NCI-H526 treated with DMSO at 0.1 percent for 48 hours (cell line): Measurements from ENCODE around the gene LPCAT2.

ENCODE experiments used
- DNase-seq: peaks from one replicate; lab custom pipeline; 2025; lab: John Stamatoyannopoulos, UW

Gene LPCAT2

DNA sequence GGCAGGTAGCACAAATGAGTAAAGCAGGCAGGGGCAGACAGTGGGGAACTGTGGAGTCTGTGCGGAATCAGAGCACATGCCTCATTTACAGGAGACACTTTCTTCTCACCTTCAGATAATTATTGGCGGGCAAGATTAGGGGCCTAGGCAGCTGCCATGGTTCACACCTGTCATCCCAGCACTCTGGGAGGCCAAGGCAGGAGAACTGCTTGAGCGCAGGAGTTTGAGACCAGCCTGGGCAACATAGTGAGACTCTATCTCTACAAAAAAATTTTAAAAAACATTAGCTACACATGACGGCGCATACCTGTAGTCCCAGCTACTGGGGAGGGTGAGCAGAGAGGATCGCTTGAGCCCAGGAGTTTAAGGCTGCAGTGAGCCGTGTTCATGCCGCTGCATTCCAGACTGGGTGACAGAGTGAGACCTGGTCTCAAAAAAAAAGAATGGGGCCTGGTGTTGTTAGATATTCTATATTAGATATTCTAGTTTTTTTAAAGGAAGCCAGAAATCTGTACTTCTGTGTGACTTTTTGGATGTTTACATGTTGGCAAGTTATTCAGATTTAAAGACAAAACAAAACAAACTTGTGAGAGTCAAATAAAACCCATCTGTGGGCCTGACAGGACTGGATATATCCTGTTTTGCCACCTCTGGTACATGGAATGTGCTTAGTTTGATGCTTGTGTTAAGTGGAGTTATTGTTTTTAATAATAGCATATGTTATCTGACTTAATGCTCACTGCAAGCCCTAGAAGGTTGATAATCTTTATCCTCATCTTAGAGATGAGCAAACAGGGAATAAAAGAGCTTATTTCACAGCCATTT lies 4.9 kb upstream of the LPCAT2 start:
- DNase-seq = no peak

DNA sequence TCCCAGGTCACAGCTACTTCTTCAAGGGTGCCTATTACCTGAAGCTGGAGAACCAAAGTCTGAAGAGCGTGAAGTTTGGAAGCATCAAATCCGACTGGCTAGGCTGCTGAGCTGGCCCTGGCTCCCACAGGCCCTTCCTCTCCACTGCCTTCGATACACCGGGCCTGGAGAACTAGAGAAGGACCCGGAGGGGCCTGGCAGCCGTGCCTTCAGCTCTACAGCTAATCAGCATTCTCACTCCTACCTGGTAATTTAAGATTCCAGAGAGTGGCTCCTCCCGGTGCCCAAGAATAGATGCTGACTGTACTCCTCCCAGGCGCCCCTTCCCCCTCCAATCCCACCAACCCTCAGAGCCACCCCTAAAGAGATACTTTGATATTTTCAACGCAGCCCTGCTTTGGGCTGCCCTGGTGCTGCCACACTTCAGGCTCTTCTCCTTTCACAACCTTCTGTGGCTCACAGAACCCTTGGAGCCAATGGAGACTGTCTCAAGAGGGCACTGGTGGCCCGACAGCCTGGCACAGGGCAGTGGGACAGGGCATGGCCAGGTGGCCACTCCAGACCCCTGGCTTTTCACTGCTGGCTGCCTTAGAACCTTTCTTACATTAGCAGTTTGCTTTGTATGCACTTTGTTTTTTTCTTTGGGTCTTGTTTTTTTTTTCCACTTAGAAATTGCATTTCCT lies 3.4 kb upstream of the LPCAT2 start:
- DNase-seq = no peak

DNA sequence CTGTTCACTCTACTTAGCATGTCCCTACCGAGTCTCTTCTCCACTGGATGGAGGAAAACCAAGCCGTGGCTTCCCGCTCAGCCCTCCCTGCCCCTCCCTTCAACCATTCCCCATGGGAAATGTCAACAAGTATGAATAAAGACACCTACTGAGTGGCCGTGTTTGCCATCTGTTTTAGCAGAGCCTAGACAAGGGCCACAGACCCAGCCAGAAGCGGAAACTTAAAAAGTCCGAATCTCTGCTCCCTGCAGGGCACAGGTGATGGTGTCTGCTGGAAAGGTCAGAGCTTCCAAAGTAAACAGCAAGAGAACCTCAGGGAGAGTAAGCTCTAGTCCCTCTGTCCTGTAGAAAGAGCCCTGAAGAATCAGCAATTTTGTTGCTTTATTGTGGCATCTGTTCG lies 2.8 kb upstream of the LPCAT2 start:
- no peak for DNase-seq

DNA sequence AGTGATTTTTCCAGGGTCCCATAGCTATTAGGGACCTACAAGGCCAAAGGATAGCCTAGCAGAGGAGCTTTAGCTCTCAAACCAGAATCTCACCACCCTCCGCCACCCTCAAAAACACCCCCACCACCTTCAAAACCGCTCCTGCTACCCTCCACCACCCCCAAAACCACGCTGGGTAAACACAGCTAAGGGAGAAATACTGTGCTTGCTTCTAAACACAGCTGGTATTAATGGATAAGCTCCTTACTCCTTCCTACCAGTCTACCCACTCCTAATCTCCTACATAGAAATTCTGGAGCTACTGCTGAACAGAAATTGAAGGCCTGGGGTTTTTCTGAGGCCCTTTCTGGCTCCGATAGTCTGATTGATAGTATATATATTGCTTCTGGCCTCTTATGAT lies 2.2 kb upstream of the LPCAT2 start:
- no peak for DNase-seq

DNA sequence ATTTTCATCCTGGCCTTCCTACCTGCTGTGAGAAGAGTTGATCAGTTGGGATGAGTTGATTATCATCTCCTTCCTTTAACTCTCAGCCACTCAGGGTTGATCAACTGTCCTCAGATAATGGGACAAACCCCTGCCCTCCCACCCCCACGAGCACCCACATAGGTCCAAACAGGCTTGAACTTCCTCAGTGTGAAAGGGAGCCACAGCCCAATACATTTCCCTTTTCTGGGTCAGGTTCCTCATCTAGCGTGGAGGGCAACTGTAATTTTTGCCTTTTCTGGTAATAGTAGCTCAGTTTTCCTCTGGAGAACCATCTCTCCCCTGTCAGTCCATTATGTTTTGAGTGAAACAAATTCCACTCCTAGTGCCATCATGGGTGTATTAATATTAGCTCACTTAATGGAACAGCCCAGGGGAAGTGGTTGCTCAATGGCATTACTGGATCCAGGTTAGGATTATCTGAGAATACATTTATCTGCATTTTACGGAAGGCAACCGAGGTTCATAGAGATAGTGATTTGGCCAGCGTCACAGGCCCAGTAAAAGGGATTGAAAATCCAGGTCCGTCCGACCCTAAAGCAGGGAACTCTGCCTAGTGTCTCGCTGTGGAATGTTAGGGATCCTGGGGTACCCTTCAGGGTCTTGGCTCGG lies 476 bp upstream of the LPCAT2 start:
- DNase-seq = no peak

DNA sequence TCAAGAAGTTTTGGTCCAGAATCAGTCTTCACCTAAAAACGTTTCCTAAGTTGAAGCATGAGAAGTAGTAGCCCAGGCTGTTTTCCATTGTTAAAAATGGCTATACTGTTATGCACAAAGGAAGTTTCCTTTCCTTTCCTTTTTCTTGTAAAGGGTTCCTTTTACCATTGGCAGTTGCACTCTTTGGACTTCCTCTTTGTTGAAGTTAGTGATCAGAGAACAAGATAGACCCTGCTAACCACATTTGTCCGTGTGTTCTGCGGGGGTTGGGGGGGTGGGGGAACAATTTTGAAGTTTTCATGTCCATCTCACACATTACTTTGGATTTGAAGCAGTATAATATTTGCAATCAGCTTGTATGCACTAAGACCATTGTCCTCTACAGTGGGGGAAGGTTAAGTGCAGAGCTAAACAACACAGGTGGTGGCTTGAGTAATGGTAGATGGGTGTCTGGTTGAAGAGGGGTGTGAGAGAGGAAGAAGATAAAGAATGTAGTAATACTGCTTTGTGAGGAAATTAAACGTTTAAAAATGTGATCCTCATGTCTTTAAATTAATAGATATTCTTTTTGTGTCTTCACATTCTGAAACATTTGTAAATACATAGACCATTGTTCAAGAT lies 1.4 kb downstream of the LPCAT2 start:
- DNase-seq = no peak

DNA sequence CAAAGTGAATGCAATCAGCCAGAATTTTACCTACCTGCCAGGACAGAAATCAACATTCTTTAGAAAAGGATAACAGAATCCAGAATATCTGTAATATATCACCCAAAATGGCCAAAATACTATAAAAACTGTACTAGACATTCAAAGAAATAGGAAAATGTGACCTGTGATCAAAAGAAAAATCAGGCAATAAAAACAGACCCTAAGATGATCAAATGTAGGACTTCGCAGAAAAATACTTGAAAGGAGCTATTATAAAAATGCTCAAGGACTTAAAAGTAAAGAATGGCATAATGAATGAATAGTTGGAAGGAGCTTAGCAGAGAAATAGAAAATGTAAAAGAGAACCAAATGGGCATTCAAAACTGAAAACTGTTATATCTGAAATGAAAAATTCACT lies 4.1 kb downstream of the LPCAT2 start:
- no peak for DNase-seq

DNA sequence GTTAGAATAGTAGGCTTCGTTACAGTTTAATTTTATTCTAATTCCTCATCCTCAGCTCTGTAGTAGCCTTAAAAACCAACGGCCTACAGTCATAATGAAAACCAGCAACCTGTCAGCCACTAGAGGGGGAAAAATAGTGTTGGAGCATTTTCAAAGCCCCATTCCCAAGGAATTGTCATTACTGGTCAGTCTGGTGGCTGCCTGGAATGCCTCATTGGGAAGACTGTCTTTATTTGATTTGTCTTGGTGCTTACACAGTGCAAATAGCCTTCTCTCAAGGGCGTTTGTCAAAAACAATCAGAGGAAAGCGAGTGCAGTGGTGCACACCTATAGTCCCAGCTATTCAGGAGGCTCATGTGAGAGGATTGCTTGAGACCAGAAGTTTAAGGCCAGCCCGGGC lies 4.7 kb downstream of the LPCAT2 start:
- DNase-seq = no peak

DNA sequence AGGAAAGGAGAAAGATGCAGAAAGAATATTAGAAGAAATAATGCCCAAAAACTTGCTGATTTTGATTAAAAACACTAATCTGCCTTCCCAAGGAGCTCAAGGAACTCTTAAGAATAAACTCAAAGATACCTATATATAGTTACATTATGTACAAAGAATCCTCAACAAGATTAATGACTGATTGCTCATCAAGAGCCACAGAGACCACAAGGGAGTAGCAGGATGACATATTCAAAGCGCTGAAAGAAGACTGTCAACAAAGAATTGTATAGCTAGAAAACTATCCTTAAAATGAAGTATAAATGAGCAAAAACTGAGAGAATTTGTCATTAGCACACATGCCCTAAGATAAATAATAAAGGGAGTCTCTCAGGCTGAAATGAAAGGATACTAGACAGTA lies 6.2 kb downstream of the LPCAT2 start:
- no peak for DNase-seq

DNA sequence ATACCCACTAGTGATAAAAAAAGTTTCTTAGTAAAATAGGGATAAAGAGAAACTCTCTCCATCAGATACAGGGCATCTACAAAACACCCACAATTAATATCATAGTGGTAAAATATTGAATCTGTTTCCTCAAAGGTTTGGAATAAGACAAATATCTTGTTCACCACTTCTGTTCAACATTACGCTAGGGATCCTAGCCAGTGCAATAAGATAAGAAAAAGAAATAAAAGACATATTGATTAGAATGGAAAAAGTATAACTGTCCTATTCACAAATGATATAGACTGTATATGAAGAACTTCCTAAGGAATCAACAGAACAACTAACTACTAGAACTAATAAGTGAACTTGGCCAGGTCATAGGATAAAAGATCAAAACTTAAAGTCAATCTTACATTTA lies 12.9 kb downstream of the LPCAT2 start:
- DNase-seq = no peak

DNA sequence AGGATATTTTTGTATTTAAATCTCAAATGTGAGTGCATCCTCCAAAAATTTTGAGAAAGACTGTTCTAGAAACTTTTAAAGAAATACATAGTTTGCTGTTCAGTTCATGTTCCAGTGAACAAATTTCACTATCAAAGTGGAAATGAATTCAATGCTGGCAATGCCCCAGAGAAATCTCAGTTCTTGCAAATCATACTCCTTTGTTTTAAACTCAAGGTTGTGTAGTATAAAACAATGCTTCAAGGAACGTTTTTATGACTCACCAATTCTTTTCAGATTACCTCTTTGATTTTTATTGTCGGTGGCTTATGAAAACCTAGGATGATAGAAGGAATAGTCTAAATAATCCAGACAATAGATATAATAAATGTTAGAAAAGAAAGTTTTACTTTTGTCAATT lies 17.6 kb downstream of the LPCAT2 start:
- DNase-seq = no peak

DNA sequence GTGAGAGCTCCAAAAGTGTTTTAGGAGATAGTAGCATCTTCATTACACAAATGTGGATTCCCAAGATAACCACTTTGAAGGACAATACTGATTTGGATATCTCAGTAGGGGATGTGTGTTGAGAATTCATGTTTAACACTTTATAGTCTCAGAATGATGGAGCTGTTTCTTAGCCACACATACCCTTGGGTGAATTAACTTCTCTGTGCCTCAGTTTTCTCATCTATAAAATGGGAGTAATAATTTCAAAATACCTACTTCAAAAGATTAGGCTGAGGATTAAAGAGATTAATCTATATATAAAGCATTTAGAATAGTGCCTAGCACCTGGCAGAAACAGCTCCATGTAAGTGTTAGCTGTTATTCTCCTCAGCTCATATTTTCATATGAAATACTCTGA lies 19.0 kb downstream of the LPCAT2 start:
- DNase-seq = no peak

DNA sequence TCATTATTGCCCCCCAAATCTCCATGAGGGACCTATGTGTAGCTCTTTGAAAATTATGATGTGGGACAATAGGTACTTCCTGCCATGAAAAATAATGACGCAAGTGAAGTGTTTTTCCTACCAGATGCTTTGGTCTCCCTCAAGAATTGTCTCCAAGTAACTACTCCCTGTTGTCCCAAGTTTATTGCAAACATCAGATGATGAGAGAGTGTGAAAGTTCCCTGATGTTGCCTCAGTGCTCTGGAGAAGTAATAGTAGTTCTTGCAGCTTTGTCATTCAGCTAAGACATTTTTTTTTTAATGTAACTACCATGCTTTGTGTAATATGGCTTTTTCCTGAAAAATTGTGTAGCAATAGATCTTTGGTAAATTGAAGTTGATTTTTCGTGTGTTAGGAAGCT lies 20.1 kb downstream of the LPCAT2 start:
- DNase-seq = no peak

DNA sequence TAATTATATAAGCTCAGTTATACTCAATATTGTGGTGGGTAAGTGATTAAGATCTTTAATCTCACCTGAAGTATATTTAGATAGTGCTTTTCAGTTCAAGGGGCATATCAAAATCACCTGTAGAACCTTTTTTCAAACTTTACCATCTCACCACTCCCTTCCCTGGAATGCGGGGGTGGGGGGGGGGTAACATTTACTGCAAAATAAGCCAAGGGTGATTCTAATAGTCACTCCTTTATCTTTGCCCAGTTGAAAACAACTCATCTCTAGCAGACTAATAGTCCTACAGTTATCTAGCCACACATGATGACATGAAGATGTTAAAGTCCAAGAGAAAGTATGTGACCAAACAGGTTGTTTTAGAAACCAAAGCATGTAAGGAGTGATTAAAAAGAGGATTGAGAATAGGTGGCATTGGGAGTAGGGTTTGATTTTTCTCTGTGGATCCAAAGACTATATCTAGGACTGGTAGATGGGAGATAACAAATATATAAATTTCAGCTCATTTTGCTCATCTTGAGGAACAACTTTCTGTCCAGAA lies 21.5 kb downstream of the LPCAT2 start:
- DNase-seq = no peak

DNA sequence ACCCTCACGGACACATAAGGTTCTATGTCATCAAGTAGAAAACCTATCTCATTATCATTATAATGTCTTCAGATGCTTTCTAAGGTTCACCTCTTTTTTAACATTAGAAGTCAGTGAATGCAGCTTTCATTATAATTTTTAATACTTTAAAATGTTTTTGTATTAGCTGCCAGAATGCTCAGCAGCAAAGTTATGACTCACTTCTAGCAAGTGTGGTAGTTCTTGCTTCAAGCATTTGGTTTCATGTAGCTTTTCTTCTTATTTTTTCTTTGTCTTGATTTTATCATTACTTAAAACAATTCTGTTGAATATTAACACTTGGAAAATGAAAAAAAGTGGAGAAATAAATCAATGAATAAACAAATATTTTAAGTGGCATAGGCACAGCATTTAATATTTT lies 23.4 kb downstream of the LPCAT2 start:
- DNase-seq = no peak

DNA sequence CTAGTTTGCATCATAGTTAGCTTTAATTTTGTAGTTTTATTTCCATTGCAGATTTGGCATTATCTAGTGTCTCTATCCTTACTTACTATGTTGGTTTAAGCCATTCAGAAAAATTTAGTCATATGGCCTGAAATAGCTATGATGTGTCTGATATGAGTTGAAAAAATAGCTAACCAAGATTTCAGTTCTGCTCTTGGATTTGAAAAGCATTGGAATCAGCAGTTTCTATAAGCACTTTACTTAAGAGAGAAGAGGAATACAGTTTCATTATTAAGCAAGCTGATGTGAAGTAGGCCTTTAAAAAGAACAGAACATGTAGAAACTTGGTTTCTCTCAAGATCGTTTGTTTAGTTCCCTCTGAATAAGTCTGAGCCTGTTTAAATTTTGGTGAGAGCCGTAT lies 25.9 kb downstream of the LPCAT2 start:
- no peak for DNase-seq

DNA sequence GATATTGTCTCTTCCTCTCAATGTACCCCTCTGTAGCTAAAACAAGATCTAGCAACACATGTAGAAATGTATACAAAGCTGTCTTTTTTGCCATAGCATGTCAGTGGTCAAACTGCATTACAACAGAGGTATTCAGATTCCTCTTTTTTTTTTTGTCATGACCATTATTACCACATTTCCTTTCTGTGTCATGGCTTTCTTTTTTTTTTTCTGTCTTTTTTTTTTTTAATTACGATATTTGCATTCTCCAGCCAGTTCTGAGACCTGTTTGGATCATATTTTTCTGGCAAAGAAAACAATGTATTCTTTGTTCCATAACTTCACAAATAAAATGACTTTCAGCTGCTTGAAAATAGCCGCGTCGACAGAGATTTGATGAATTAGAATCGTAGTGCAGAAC lies 30.2 kb downstream of the LPCAT2 start:
- no peak for DNase-seq

DNA sequence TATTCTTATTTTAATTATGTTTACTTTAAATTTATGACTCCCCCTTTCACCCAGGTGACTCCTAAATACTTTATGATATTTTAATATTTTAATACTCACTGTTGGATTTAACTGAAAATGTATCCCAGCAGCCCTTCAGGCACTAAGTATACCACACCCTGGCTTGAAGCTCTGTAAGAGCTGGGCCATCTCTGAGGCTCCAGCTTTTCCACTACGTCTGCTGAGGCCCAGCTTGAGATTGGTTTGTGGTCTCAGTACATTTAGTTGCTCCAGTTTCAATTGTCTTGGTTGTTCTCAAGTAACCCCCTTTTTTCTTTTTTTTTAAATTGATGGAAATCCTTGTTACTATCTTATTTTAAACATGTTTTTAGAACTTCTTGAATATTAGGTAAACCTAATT lies 30.6 kb downstream of the LPCAT2 start:
- no peak for DNase-seq

DNA sequence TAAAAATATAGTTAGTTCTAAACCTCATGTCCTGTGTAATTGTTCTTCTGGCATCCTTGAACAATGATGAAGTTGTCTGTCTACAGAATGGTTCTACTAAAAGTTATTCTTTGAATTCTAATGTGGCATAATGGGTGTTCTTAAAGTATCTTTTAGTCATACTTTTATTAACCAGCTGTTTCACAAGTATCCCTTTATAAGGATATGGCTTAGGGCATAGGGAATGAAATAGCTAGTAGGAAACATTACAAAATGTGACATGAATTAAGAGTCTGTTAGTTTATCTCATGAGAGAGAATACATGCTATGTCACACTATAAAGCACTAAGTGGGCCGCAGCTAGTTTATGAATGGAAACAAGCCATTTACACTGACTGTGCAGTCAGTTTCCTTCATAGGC lies 31.3 kb downstream of the LPCAT2 start:
- DNase-seq = no peak

DNA sequence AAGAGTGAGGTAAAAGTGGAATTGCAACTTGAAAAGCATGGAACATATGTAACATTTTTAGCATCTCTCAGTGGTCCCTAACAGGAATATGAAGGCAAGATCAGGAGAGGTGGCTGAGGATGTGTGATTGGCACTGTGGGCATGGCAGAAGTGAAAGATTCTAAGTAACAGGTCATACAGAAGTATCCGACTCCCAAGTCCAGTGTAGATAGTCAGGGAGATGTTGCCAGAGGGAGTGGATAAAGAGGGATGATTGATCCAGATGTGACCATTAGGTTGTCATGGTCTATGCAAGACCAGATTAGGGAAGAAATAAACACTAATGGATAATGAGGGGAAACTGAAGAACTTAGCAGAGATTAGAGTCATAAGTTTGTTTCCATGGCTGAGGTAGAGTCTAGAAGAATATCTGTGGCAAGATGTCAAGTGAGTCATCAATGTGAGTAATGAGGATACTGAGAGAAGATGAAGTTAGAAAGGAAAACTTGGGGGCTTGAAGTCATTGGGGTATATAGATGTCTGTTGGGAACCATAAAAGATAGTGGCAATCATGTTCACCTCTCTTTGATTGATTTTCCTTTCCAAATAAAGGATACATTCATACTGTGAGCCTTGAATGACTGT lies 33.7 kb downstream of the LPCAT2 start:
- DNase-seq = no peak

DNA sequence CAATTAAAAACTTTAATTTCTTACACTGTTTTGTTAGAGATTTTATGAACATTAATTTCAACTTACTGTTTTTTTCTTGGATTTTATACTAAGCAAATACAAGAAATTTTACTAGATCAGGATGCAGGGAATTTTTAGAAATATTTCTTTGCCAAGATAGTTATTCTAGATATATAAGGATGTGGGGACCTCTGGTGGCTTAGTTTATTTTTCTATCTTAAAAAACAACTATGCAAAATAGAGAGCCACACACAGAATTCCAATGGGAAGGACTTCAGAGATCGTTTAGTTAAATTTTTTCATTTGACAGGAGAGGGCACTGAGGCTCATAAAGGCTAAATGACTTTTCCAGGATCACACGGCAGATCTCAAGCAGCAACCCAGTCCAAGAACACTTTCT lies 34.6 kb downstream of the LPCAT2 start:
- no peak for DNase-seq

DNA sequence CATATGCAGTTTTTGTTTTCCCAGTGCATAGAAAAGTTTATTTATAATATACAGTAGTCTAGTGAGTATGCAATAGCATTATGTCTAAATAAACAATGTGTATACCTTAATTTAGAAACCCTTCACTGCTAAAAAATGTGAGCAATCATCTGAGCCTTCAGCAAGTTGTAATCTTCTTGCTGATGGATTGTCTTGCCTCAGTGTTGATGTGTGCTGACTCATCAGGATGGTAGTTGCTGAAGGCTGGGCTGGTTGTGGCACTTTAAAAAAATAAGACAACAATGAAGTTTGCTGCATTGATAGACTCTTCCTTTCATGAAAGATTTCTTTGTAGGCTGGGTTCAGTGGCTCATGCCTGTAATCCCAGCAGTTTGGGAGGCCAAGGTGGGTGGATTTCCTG lies 43.7 kb downstream of the LPCAT2 start:
- no peak for DNase-seq
